K562 (cell line): ENCODE data around the gene RGS6. TPM values are rescaled to one million over a fixed set of nuclear protein-coding genes. Genes with fewer than 3 reads are reported as not detected.

ENCODE experiments used
- ATAC-seq: fragments of 200-7000 bp; cut with Tn5 transposase; 3 replicates; pipeline ENCODE4 v1.9.1; 2020; ENCODE audit warnings: moderate library complexity
- BruUV-seq: library from RNA; stranded (reverse); fragments of 400-500 nt; replicated peaks from 2 replicates; lab custom pipeline; 2021; lab: Mats Ljungman, UMichigan
- CTCF ChIA-PET: fragments of 300-600 bp; formaldehyde crosslinking; extraction: SDS; loops from one replicate; lab custom pipeline; 2021; ENCODE audit warnings: low intra/inter-chr PET ratio; lab: Yijun Ruan, JAX
- POLR2A ChIA-PET: fragments of 300-600, 350-650 bp; sonication (Branson Sonifier 250); formaldehyde crosslinking; extraction: SDS; loops from one replicate; lab custom pipeline; 2021; ENCODE audit warnings: antibody characterized with exemption, inconsistent platforms; lab: Yijun Ruan, JAX
- DNase-seq, 4 experiments: peaks; one replicate each; pipeline versions ENCODE4 v3.0.0 to v3.0.0-alpha.2; 2011 to 2018; ENCODE audit warnings: low spot score in 3 of 4, mixed read lengths in 3 of 4; ENCODE audit errors: extremely low read depth in 1 of 4
- FAIRE-seq: peaks from 2 replicates; lab custom pipeline; 2011; peaks lifted over from hg19 to GRCh38; lab: Jason Lieb, UNC
- H2AFZ ChIP-seq: 2 replicates; pipeline ENCODE4 v1.6.0; 2011; ENCODE audit warnings: low read depth, low read length, control low read depth, inconsistent platforms
- H3K27ac ChIP-seq: fragments of 200-600 bp; 3 replicates; pipeline ENCODE4 v1.8.0; 2011; ENCODE audit warnings: low read depth, mild to moderate bottlenecking, control low read depth, inconsistent platforms, low read length, moderate library complexity, mixed read lengths; ENCODE audit errors: extremely low read depth
- H3K27me3 ChIP-seq, 2 experiments: fragments of 300-600 bp in 1 of 2; 2 replicates in 1 of 2; 3 replicates in 1 of 2; pipeline versions ENCODE4 v1.6.0 to v1.8.0; 2011; ENCODE audit warnings: inconsistent platforms in 2 of 2, low read length in 2 of 2, mild to moderate bottlenecking in 1 of 2, mixed read lengths in 1 of 2, moderate library complexity in 1 of 2; ENCODE audit not compliant: control insufficient read depth in 2 of 2, insufficient read depth in 2 of 2
- H3K36me3 ChIP-seq: fragments of 300-600 bp; 3 replicates; pipeline ENCODE4 v1.8.0; 2011; ENCODE audit warnings: mild to moderate bottlenecking, low read length, inconsistent platforms; ENCODE audit not compliant: control insufficient read depth, insufficient read depth
- H3K4me1 ChIP-seq, 2 experiments: fragments of 200-600 bp in 1 of 2; replicated peaks in 1 of 2; 2 replicates in 1 of 2; 3 replicates in 1 of 2; pipeline versions ENCODE4 v1.5.1 to v1.8.0; 2011; ENCODE audit warnings: inconsistent platforms in 2 of 2, low read length in 2 of 2, mild to moderate bottlenecking in 1 of 2, mixed read lengths in 1 of 2, moderate library complexity in 1 of 2; ENCODE audit not compliant: control insufficient read depth in 2 of 2, insufficient read depth in 2 of 2
- H3K4me2 ChIP-seq: 2 replicates; pipeline ENCODE4 v1.6.1; 2011; ENCODE audit warnings: low read length, control low read depth, inconsistent platforms, mixed read lengths; ENCODE audit not compliant: insufficient read depth
- H3K4me3 ChIP-seq: fragments of 200-600 bp; sonication (generic), shearing (Covaris generic); 2 replicates; pipeline ENCODE4 v1.5.1; 2016; ENCODE audit warnings: control low read depth, inconsistent platforms
- H3K79me2 ChIP-seq: fragments of 200-600 bp; 3 replicates; pipeline ENCODE4 v1.8.0; 2011; ENCODE audit warnings: low read length, inconsistent platforms; ENCODE audit not compliant: control insufficient read depth, insufficient read depth
- H3K9ac ChIP-seq, 2 experiments: 2 replicates each; pipeline versions ENCODE4 v1.6.0 to v1.6.1; 2011; ENCODE audit warnings: low read depth in 2 of 2, low read length in 2 of 2, control low read depth in 1 of 2, inconsistent platforms in 1 of 2, mild to moderate bottlenecking in 1 of 2, mixed read lengths in 1 of 2; ENCODE audit not compliant: insufficient read depth in 1 of 2
- H3K9me1 ChIP-seq: one replicate; pipeline ENCODE4 v1.6.0; 2011; ENCODE audit warnings: inconsistent platforms, mild to moderate bottlenecking, low read length, moderate library complexity; ENCODE audit not compliant: control insufficient read depth, insufficient read depth
- H3K9me3 ChIP-seq: replicated peaks from 2 replicates; pipeline ENCODE4 v1.5.1; 2011; ENCODE audit warnings: low read depth, low read length, inconsistent platforms; ENCODE audit not compliant: control insufficient read depth, insufficient read depth
- H4K20me1 ChIP-seq: replicated peaks from 2 replicates; pipeline ENCODE4 v1.6.1; 2011; ENCODE audit warnings: low read length, inconsistent platforms, mixed read lengths; ENCODE audit not compliant: control insufficient read depth, insufficient read depth
- BRF1 ChIP-seq: IDR thresholded peaks from 3 replicates; pipeline ENCODE4 v1.6.1; 2011; ENCODE audit warnings: borderline replicate concordance, mild to moderate bottlenecking; ENCODE audit not compliant: insufficient read length; ENCODE audit errors: extremely low read depth
- ETS2 ChIP-seq: IDR thresholded peaks from 2 replicates; pipeline ENCODE4 v1.6.1; 2016; ENCODE audit warnings: borderline replicate concordance, missing genetic modification characterization, mild to moderate bottlenecking, moderate library complexity, missing compliant biosample characterization; ENCODE audit not compliant: poor library complexity, severe bottlenecking
- SIX5 ChIP-seq, 2 experiments: IDR thresholded peaks; 2 replicates each; pipeline ENCODE4 v1.6.1; 2011; ENCODE audit warnings: low read length in 2 of 2, borderline replicate concordance in 1 of 2, low read depth in 1 of 2, mild to moderate bottlenecking in 1 of 2, moderate library complexity in 1 of 2; ENCODE audit not compliant: insufficient read depth in 1 of 2
- SMC3 ChIP-seq: conservative IDR thresholded peaks from 2 replicates; pipeline ENCODE4 v1.6.1; 2011; ENCODE audit warnings: low read depth, low read length, improper control_type of control experiment; ENCODE audit not compliant: insufficient read depth
- SRSF1 ChIP-seq: fragments of 200-400 bp; formaldehyde crosslinking; IDR thresholded peaks from 2 replicates; pipeline ENCODE4 v1.6.1; 2017; ENCODE audit warnings: mild to moderate bottlenecking, low read depth, low read length, moderate library complexity
- SUPT5H ChIP-seq: fragments of 450-650 bp; IDR thresholded peaks from 2 replicates; pipeline ENCODE4 v1.6.1; 2016
- TFE3 ChIP-seq: fragments of 450-650 bp; formaldehyde crosslinking; IDR thresholded peaks from 2 replicates; pipeline ENCODE4 v1.4.0; 2020; ENCODE audit warnings: mild to moderate bottlenecking, mixed read lengths
- UBTF ChIP-seq, 2 experiments: IDR thresholded peaks; 2 replicates each; pipeline ENCODE4 v1.6.1; 2012; ENCODE audit warnings: improper control_type of control experiment in 2 of 2, low read depth in 2 of 2, low read length in 2 of 2, borderline replicate concordance in 1 of 2
- XRCC3 ChIP-seq: fragments of 450-650 bp; IDR thresholded peaks from 2 replicates; pipeline ENCODE4 v1.6.1; 2017; ENCODE audit warnings: mild to moderate bottlenecking, moderate library complexity
- ZBTB17 ChIP-seq: fragments of 450-650 bp; formaldehyde crosslinking; IDR thresholded peaks from 2 replicates; pipeline ENCODE4 v1.4.0; 2020; ENCODE audit warnings: mild to moderate bottlenecking
- ZKSCAN3 ChIP-seq: fragments of 250-450 bp; sonication (Bioruptor Pico); IDR thresholded peaks from 2 replicates; pipeline ENCODE4 v1.4.0; 2020
- ZNF561 ChIP-seq: fragments of 450-650 bp; formaldehyde crosslinking; conservative IDR thresholded peaks from 2 replicates; pipeline ENCODE4 v1.4.0; 2020; ENCODE audit warnings: mild to moderate bottlenecking, moderate library complexity
- ZNF644 ChIP-seq: fragments of 200-800 bp; sonication (Bioruptor generic); IDR thresholded peaks from 2 replicates; pipeline ENCODE4 v1.6.1; 2016; ENCODE audit warnings: low read depth, missing genetic modification characterization, missing compliant biosample characterization
- whole genome bisulfite sequencing: fragments of 100-300 bp; shearing (Covaris generic); methylation state at CpG from one replicate; pipeline ENCODE4 v1.1.6; 2016; ENCODE audit warnings: low coverage, mixed read lengths; ENCODE audit not compliant: insufficient coverage; ENCODE audit errors: missing lambda C conversion rate; 5-methylcytosine and 5-hydroxymethylcytosine counted together
- in situ Hi-C: fragments of 300-500 bp; cut with MboI; formaldehyde crosslinking; loops from 4 replicates; pipeline ENCODE4 v1.15.0; 2018; ENCODE audit warnings: inconsistent platforms, mixed read lengths
- intact Hi-C: fragments of 100-400 bp; cut with micrococcal nuclease; formaldehyde crosslinking; loops from 2 replicates; pipeline ENCODE4 v1.14.2; 2022
- polyA plus RNA-seq, 8 experiments: library from polyadenylated mRNA; depleted of rRNA in 4 of 8; stranded (reverse) in 5 of 8; unstranded in 3 of 8; fragments of >200 nt; fragmentation: Nextera tagmentation in 2 of 8; fragmentation: Illumina TruSeq in 1 of 8; extraction: Ambion mirVana in 2 of 8; extraction: Trizol in 1 of 8; gene quantifications; 2 replicates each; pipeline versions ENCODE4 v1.2.1 to v1.2.3, GENCODE V29; 2011 to 2014; ENCODE audit warnings: inconsistent platforms in 1 of 8, missing spikeins in 1 of 8
- total RNA-seq, 7 experiments: library from RNA; depleted of rRNA in 6 of 7; stranded (reverse); fragments of >200 nt in 6 of 7; fragmentation: Illumina TruSeq in 2 of 7; extraction: Trizol in 2 of 7; gene quantifications; 2 replicates each; pipeline versions ENCODE4 v1.2.1 to v1.2.3, GENCODE V29; 2011 to 2021; ENCODE audit warnings: low replicate concordance in 1 of 7
- TF ChIP-seq, protein P1 (sequence below): fragments of 250-450 bp; sonication (Bioruptor Pico); IDR thresholded peaks from 2 replicates; pipeline ENCODE4 v1.6.1; 2021; ENCODE audit warnings: mild to moderate bottlenecking

Gene RGS6
- total and polyA plus RNA-seq, 9 of the 15 experiments (the other 6 are each of a cell fraction or from before 2014, with no cell fraction given) = not detected

GRCh38 chr14:72254202-72254936 lies 322.1 kb downstream of the RGS6 start (continued):
- no peak for TF ChIP-seq ZNF561 (CRISPR knock-in tag)
- no peak for TF ChIP-seq SIX5 (IDR thresholded peaks at IDR 0.05; ENCODE audit: borderline replicate concordance in 1 of 2, insufficient read depth in 1 of 2, low read depth in 1 of 2, low read length in 2 of 2)

- H3K4me1 ChIP-seq = no peaks in the 10 kb centered on the region
- TF ChIP-seq ZNF644 (tag) = no peak
- no peak for TF ChIP-seq XRCC3
- no peak for TF ChIP-seq SMC3
- no peak for TF ChIP-seq SUPT5H
- no peak for TF ChIP-seq UBTF (IDR thresholded peaks at IDR 0.05; ENCODE audit: borderline replicate concordance in 1 of 2, low read depth in 2 of 2, low read length in 2 of 2)
- TF ChIP-seq ZBTB17 = no peak
- TF ChIP-seq ETS2 (tag) = no peak
- no peak for TF ChIP-seq SRSF1
- TF ChIP-seq, protein P1, sequence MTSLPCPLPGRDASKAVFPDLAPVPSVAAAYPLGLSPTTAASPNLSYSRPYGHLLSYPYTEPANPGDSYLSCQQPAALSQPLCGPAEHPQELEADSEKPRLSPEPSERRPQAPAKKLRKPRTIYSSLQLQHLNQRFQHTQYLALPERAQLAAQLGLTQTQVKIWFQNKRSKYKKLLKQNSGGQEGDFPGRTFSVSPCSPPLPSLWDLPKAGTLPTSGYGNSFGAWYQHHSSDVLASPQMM (CRISPR knock-in tag) = no peak
- TF ChIP-seq ZKSCAN3 (CRISPR knock-in tag) = no peak
- TF ChIP-seq TFE3 (CRISPR knock-in tag) = no peak
- no peak for TF ChIP-seq BRF1
- FAIRE-seq = no peak
- no peak for DNase-seq
- in situ Hi-C loops (no loop called here), intact Hi-C loops (no loop called here)
- no peaks in the 10 kb centered on the region for H3K9me1 ChIP-seq
- ChIA-PET POLR2A (no interaction called here), CTCF (no interaction called here)
- no peak overlapping the region for H3K4me3 ChIP-seq
- no peaks in the 10 kb centered on the region for H3K27me3 ChIP-seq
- no peaks in the 10 kb centered on the region for H3K36me3 ChIP-seq
- ATAC-seq = no peak
- H3K79me2 ChIP-seq = no peaks in the 10 kb centered on the region
- H3K27ac ChIP-seq = no peak overlapping the region
- H2AFZ ChIP-seq = no peak overlapping the region
- H3K9ac ChIP-seq = no peak overlapping the region
- no TSS peak for BruUV-seq
- no peaks in the 10 kb centered on the region for H4K20me1 ChIP-seq
- H3K9me3 ChIP-seq = no peaks in the 10 kb centered on the region
- no peak overlapping the region for H3K4me2 ChIP-seq
- WGBS = 4% methylated on average over 3 of the region's 4 CpGs
Observed at GRCh38 chr14:72254937-72255472, 322.8 kb downstream of the RGS6 start.
